Fibroblast of skin of abdomen (primary cell): ENCODE results near the gene FALEC. TPM values are rescaled to one million over a fixed set of nuclear protein-coding genes. Genes with fewer than 3 reads are reported as not detected.

ENCODE experiments used
- DNase-seq: peaks from one replicate; pipeline ENCODE4 v3.0.0-alpha.2; 2013
- polyA plus RNA-seq, 2 experiments: library from polyadenylated mRNA; unstranded; fragments of 120-200 nt; gene quantifications; one replicate each; pipeline ENCODE4 v1.2.1, GENCODE V29; 2013; ENCODE audit not compliant: insufficient read length in 2 of 2

FALEC gene
- 0.31 TPM for polyA plus RNA-seq (2013, experiment 1 of 2; ENCODE audit: insufficient read length)
- polyA plus RNA-seq (2013, experiment 2 of 2; ENCODE audit: insufficient read length): 0.77 TPM

DNA sequence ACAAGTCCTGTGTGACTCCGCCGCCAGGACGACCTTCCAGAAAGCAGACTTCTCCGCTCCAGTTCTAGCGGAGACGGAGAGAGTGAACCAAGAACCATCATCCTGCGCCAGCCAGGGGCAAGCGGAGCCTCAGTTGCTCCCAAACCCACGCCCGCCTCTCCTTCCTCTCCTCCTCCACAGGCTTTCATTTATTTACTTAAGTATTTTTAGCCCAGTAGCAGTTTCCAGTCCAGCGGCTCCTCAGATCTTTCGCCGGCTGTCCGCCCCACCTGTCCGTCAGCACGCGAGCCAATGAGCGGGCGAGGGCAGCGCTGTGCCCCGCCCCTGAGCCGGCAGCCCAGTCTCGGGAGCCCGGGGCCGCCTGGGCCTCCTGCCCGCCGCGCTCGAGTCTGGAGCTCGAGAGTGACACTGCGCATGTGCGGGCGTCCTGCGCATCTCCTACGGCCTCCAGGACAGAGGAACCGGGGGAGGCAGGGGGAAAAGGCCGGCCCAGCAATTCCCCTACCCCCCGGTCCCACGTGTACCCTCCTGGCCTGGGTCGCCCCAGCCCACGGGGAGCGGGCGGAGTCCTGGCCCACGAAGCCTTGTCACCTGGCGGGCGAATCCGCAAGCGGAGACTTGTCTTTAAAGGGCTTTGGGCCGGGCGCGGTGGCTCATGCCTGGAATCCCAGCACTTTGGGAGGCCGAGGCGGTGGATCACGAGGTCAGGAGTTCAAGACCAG is at the start of gene FALEC:
Gene FALEC (plus strand): TSS at position 425 of the 722 bp plus-strand sequence.
- DNase-seq: peak; percentile 96

DNA sequence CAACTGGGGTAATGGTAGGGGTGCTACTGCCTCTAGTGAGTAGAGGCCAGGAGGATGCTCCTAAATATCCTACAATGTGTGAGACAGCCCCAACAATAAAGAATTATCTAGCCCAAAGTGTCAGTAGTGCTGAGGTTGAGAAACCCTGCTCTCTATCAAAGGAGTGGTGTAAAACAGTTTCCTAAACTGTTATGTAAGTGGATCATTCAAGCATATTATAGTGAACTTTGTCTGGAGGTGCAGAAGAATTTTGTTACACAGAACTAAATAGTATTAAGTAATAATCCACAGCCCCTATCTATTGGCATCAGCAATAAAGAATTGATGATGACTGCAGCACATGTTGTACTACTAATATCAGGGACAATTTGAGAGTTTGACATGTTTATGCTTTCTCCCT is 48.6 kb upstream of the FALEC start:
- DNase-seq: no peak

DNA sequence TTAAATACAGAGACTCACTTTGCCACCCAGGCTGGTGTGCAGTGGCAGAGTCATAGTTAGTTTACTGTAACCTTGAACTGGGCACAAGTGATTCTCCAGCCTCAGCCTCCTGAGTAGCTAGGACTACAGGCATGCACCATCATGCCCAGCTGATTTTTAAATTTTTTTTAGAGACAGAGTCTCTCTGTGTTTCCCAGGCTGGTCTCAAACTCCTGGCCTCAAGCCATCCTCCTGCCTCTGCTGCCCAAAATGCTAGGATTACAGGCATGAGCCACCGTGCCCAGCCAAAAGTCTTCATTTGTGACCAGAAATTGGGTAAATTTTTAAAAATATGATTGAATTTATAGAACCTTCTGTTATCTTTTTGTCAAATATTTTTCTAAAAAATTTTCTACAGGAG is 46.3 kb upstream of the FALEC start:
- DNase-seq: no peak

DNA sequence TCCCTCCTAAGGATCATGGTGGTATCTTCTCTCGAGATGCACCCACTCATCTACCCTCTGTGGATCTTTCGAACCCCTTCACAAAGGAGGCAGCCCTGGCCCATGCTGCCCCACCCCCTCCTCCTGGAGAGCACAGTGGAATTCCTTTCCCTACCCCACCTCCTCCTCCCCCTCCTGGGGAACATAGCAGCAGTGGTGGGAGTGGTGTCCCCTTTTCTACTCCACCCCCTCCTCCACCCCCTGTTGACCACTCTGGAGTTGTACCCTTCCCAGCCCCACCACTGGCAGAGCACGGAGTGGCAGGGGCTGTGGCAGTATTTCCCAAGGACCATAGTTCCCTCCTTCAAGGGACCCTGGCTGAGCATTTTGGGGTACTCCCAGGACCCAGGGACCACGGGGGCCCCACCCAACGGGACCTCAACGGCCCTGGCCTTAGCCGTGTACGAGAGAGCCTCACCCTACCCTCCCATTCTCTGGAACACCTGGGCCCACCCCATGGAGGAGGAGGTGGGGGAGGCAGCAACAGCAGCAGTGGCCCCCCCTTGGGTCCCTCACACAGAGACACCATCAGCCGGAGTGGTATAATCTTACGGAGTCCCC is 42.9 kb upstream of the FALEC start:
- DNase-seq: no peak

DNA sequence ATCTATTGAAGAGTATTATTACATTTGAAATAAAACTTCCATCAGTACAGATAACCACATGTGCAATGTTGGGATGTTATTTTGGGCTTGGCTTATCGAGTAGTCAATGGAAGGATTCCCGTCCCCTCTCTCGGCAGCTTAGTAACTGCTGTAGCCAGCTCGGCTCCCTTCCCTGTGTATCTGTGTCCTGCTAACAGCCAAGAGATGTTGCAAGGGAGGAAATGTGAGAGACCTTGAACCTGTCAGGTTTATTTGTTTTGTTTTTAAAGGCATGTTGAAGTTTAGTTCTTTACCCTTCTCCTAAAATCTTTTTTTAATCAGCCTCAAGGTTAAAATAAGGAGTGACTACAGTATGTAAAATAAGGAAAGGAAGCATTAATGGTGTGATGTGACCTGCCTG is 41.9 kb upstream of the FALEC start:
- no peak for DNase-seq

DNA sequence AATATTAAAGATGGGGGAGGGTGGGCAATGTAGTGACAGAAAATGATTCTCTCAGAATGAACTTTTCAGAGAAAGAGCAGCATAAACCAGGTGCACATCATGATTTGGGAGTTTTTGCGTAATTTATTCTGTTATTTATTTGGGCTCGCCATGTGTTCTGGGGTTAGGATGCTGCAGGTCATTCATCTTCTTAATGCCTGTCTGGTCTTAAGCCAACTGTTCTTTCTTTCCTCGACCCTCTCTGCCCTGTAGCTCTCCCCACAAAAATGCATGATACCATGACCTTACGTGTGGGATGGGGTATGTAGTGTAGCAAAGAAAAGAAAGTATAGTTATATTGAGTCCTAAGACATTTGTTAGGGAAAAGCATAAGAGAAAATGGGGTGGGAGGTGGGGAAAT is 40.7 kb upstream of the FALEC start:
- DNase-seq: no peak

DNA sequence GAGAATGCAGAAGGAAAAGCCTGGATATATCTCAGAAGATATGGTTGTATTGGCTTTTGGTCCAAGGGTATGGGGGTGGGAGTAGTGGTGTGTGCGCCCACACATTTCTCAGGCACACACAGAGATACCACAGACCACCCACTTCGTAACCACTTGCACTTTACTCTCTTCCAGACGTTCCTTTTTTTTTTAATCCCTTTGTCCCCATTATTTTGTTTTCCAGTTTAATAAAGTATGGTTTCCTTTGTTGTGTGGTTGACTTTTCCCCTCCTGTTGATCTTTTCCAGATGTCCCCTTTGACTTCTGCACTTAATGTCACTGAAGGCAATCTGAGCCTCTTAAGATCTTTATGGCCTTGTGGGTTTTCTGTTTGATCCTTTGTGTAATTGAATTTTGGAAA is 38.8 kb upstream of the FALEC start:
- DNase-seq: no peak

DNA sequence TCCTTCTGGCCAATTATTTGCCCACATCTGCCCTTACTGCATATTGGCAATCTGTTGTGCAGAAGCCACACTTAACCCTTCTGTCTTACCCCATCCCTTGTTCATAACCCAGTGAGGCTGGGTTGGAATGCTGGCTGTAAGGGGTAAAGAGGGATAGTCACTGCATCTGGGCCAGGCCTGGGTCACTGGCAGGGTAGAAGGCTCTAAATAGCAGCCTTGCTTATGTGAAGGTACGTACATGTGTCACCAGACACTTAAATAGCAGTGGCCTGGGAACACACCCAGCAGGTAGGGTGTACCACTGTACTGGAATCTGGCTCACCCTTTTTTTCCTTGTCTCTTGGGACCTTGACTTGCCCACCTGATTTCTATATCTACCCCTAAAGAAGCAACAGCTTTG is 38.2 kb upstream of the FALEC start:
- DNase-seq: no peak

DNA sequence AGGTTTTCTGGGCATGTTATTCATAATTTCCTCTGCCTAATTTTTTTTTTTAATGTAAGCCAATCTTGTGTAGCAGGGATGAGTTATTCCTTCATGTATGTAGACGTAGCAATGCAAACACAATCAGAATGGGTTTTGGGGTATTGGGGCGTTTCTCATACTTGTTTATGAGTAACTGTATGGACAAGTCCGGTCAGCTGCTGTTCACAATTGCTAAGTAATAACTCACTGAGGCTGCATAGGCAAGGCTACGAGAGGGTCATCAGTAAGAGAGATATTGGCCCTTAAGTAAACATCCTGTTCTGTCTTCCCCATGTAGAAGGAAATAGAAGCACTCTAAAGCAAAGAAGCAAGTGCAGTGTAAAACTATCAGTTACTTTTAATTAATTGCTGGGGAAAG is 37.8 kb upstream of the FALEC start:
- DNase-seq: peak; percentile 24

DNA sequence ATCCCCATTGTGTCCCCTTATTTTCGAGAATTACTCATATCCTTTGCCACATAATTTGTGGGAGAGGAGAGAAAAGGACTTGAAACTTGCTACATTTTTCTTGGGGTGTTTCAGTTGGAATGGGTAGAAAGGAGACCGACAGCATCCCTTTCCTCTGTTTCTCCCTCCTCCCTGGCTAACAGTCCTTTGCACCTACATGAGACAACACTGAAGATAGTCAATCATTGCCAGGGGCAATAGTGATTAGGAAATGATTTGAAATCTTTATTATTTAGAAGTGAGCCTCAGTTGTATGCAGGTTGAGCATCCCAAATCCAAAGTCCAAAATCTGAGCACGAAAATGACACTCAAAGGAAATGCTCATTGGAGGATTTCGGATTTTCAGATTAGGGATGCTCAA is 36.2 kb upstream of the FALEC start:
- DNase-seq: no peak

DNA sequence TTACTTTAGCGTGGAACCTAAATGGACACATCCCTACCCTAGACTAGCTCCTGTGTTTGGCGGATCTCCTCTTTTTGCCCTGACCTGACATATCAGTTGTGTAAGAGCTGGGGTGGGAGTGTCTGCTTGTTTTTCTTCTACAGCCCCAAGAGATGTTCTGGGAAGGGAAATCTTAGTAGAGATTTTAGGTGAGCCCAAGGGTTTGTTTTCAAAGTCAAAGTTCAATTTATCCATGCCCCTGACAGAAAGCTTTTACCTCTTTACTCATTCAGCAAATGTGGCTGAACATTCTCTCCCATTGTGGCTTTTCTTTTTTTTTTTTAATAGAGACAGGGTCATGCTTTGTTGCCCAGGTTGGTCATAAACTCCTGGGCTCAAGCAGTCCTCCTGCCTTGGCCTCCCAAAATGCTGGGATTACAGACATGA is 35.6 kb upstream of the FALEC start:
- no peak for DNase-seq

DNA sequence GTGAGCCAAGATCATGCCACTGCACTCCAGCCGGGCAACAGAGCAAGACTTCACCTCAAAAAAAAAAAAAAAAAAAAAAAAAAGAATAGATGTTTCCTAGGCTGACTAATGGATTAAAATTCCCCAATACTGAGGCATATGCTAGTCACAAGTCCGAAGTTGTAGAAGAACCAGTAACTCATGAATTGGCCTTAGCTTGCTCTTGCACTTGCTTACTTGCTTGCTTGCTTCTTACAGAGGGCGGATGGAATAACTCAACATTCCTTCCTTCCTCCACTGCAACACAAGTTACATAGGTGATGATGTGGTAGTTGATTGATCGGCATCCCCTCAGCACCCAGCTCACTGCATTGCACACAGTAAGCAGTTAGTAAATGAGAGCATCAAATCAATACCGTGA is 31.1 kb upstream of the FALEC start:
- peak; percentile 65 for DNase-seq

DNA sequence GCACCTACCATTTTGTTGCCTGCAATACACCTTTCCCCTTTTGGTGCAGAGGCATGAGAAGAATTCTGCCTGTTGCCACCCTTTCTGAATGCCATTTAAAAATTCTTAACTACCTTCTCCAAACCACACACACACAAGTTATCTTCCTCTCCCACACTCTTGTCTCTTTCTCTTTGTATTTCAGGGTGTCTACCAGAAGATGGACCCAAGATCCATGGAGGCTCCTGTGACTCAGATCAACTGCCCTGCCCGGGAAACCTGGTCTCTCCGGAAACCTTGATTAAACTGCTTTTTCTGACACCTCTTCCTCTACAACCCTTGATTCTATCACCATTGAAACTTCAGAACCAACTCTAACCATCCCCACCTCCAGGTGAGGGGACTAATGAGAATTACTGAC is 30.7 kb upstream of the FALEC start:
- peak; percentile 34 for DNase-seq

DNA sequence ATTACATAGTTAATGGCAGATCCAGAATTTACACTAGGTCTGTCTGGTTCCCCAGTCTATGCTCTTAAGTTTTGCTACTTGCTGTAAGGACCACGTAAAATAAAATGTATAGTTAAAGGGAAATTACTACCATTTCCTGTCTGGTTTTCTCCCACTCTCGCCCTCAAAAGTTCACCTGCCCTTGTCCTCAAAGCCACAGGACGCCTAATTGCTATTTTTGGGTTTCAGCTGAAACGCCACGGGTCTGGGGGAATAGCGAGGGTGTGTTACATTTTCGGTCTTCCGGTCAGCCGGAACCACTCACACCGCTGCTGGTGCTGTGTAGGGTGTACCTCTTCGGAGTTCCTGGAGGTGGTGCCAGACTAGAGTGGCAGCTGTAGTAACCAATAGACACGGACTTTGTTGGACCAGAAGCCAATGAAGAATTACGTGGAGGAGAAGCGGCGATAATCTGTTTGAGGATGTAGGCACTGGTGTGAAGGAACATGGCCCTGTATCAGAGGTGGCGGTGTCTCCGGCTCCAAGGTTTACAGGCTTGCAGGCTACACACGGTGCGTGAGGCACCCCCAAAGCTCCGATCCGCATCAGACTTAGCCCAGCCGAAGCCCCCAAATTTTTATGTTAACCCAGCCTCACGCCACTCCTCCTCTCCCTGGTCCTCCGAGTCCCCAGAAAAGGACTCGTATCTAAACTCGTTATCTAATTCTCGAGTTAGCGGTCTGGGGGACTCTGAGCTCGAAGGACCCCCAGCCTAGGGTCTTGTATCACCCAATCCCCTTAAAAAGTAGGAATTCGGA is 28.4 kb upstream of the FALEC start, which contains the start of gene TARS2:
Gene TARS2 (plus strand): TSS at position 454 of the 797 bp plus-strand sequence. CDS start 32 bp downstream, at position 486.
- peak; percentile 99 for DNase-seq

DNA sequence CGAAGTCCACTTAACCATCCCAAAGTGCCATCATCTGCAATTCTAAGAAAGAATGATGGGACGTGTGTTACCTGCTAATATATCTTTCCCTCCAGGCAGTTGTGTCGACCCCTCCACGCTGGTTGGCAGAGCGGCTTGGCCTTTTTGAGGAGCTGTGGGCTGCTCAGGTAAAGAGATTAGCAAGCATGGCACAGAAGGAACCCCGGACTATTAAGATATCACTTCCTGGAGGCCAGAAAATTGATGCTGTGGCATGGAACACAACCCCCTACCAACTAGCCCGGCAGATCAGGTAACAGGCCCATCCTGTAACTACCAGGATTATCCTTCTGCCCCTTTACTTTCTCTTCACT is 27.8 kb upstream of the FALEC start:
- DNase-seq: no peak

DNA sequence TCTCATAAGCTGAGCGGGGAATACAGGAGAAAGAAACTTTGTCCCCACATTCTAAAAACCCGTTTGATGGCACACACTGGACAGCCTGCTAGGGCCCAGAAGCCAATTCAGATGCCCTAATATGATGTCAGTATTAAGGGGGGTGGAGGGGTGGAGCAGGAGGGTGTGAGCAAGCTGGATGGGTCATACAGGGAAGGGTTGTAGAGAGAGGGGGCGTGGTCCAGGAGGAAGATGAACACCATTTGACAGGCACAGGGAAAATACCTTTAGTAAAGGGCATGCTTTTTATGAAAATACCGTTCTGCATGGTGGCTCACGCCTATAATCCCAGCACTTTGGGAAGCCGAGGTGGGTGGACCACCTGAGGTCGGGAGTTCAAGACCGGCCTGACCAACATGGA is 22.4 kb upstream of the FALEC start:
- DNase-seq: no peak

DNA sequence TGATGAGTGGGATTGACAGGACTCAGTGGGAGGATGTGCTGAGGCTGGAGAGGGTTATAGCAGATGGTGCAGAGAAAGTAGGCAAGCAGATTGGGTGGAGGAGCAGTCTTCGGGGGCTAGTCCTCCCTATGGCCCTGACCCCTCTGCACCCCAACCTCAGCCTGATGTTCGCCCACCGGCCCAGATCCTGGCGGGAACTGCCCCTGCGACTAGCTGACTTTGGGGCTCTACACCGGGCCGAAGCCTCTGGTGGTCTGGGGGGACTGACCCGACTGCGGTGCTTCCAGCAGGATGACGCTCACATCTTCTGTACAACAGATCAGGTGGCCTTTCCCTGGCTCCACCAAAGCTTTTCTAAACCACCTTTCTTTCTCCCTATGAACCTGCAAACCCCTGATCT is 17.2 kb upstream of the FALEC start:
- no peak for DNase-seq

DNA sequence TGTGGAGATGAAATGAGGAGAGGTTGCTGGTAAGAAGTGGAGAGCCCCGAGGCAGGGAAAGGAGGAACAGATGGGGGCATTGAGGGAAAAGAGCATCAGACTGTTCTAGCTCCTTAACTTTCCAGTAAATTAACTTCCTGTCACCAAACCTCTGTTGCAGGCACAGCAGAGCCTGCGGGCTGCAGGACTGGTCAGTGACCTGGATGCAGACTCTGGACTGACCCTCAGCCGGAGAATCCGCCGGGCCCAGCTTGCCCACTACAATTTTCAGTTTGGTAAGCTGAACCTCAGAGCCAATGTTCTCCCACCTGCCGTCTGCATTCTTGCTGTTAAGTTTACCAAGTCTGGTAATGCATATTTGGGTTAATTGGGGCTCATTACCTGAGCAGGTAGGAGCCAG is 10.1 kb upstream of the FALEC start:
- DNase-seq: no peak

DNA sequence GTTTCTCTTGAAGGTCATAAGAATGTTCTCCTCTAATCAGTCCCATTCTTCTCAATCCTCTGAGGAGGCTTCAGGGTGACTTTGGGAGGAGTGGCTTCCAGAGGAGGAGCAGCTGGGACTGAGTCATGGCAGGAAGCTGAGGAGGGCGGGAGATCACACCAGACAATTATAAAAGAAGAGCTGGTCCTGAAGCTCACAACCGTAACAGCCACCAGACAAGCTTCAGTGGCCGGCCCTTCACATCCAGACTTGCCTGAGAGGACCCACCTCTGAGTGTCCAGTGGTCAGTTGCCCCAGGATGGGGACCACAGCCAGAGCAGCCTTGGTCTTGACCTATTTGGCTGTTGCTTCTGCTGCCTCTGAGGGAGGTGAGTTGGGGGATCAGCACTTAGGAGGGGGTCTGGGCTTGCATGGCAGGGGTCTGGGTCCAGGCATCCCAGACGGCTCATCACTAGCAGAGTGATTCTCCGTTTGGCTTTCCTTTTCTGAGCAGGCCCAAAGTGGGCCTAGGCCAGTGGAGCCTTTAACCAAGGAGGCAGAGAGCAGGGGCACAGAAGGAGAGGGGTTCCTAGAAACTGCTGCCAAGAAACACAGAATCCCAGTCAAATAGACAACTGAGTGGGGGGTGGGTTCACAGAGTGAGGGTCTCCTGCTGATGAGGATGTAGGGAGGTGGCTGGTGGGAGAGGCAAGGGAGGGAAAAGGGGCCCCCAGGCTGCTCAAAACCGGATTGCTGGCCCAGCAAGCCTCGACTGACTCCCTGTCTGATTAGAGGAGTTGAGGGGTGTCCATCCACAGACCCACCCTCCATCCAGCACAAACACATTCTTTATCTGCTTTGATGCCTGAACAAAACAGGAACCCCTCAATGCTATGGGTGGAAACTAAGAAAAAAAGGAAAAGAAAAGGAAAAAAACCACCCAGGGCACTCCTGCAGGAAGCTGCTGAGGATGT is 7.4 kb upstream of the FALEC start, which contains the start of gene ECM1:
Gene ECM1 (plus strand): TSS at position 198 of the 953 bp plus-strand sequence. CDS start 101 bp downstream, at position 299.
- DNase-seq: peak; percentile 79

DNA sequence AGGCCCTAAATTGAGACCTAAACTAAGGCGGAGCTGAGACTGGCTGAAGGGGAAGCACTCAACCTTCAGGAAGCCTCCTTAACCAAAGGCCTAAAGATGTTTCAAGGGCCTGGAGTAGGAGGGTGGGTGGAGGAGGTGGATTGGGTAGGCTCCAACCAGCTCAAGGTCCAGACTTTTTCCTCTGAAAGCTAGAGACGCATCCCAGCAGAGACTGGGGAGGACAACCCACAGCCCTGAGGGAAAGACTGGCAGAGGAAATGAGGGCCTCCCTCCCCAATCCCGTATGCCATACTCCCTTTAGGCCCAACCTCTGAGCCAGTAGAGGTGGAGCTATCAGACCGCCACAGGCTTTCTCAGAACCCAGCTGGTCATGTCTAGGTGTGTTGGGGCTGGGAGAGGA is 6.6 kb upstream of the FALEC start:
- no peak for DNase-seq

DNA sequence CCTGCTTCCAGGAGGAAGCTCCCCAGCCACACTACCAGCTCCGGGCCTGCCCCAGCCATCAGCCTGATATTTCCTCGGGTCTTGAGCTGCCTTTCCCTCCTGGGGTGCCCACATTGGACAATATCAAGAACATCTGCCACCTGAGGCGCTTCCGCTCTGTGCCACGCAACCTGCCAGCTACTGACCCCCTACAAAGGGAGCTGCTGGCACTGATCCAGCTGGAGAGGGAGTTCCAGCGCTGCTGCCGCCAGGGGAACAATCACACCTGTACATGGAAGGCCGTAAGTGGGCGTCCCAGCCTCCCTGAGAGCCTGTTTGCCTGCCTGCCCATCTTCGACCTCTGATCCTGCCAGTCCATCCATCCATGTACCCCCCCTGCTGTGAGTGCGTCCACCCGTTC is 4.0 kb upstream of the FALEC start:
- no peak for DNase-seq

DNA sequence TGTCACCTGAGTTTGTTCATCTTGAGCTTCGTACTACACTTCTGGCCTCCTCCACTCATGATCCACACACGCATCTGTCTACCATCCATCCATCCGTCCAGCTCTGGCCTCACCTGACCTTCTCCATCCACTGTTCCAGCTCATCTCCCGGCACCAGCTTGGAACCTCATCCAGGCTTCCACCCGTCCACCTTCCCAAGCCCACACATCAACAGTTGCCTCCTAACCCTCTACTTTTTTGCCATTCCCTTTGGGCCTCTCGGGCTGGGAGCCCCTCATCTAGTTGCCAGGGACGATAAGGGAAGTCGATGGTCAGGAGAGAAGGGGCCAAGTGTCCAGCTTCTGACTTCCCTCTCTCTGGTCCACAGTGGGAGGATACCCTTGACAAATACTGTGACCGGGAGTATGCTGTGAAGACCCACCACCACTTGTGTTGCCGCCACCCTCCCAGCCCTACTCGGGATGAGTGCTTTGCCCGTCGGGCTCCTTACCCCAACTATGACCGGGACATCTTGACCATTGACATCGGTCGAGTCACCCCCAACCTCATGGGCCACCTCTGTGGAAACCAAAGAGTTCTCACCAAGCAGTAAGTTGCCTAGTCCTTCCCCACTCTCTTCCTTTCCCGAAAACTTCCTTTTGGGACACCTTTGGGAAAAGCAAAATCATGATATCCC is 3.4 kb upstream of the FALEC start:
- no peak for DNase-seq
